Gastroesophageal sphincter (tissue), 4 donors: ENCODE data around the gene STX2. TPM values are rescaled to one million over a fixed set of nuclear protein-coding genes. Genes with fewer than 3 reads are reported as not detected.

Experiments
- ATAC-seq: fragments of 150-250 bp; one replicate; pipeline ENCODE4 v1.9.1; 2016; ENCODE audit warnings: mild to moderate bottlenecking, moderate library complexity
- H3K27ac ChIP-seq, 4 donors: fragments of 200-600 bp; sonication (generic) in 3 of 4; 1 replicate in 3 of 4; 2 replicates in 1 of 4; pipeline ENCODE4 v1.5.1; 2016 to 2019
- H3K27me3 ChIP-seq: fragments of 200-600 bp; sonication (generic); one replicate; pipeline ENCODE4 v1.5.1; 2019
- H3K36me3 ChIP-seq, 2 donors: fragments of 200-600 bp; sonication (generic); one replicate each; pipeline ENCODE4 v1.5.1; 2019; ENCODE audit warnings: control low read depth in 1 of 2
- H3K4me1 ChIP-seq, 3 donors: fragments of 200-600 bp; sonication (generic); 1 replicate in 2 of 3; 2 replicates in 1 of 3; pipeline ENCODE4 v1.5.1; 2016 to 2019; ENCODE audit warnings: control low read depth in 2 of 3
- H3K4me3 ChIP-seq, 2 donors: fragments of 200-600 bp; sonication (generic); one replicate each; pipeline ENCODE4 v1.5.1; 2019; ENCODE audit warnings: mild to moderate bottlenecking in 1 of 2, moderate library complexity in 1 of 2
- H3K9me3 ChIP-seq, 3 donors: fragments of 200-600 bp; sonication (generic); one replicate each; pipeline ENCODE4 v1.5.1; 2017 to 2019; ENCODE audit warnings: control low read depth in 2 of 3
- CTCF ChIP-seq, 4 experiments: fragments of 200-600 bp in 2 of 4; fragments of 450-650 bp in 2 of 4; sonication (generic) in 1 of 4; IDR thresholded peaks; one replicate each; pipeline ENCODE4 v1.5.1; 2017 to 2019; ENCODE audit warnings: antibody characterized with exemption in 4 of 4, mild to moderate bottlenecking in 2 of 4, moderate library complexity in 2 of 4
- EP300 ChIP-seq: sonication (generic); formaldehyde crosslinking; IDR thresholded peaks from one replicate; pipeline ENCODE4 v1.6.1; 2017; ENCODE audit warnings: antibody characterized with exemption, mild to moderate bottlenecking
- POLR2A ChIP-seq, 2 donors: fragments of 450-650 bp; IDR thresholded peaks; one replicate each; pipeline ENCODE4 v1.6.1; 2017; ENCODE audit warnings: antibody characterized with exemption in 2 of 2, mild to moderate bottlenecking in 2 of 2, moderate library complexity in 1 of 2
- POLR2AphosphoS5 ChIP-seq: sonication (generic); formaldehyde crosslinking; IDR thresholded peaks from one replicate; pipeline ENCODE4 v1.6.1; 2017; ENCODE audit warnings: antibody characterized with exemption
- WGBS, 2 donors: methylation state at CpG; one replicate each; pipeline ENCODE4 v1.1.5; 2018; ENCODE audit warnings: low coverage in 1 of 2; 5-methylcytosine and 5-hydroxymethylcytosine counted together
- total RNA-seq, 4 donors: library from RNA; depleted of rRNA; stranded (reverse); fragments of >200 nt; gene quantifications; one replicate each; pipeline ENCODE4 v1.1.0, GENCODE V29; 2016

Gene STX2
- total RNA-seq, 4 donors from 2014 or later, result 41.6 to 77.5 (median 54.3) TPM

- H3K4me3 ChIP-seq, result no peak overlapping the region
- peaks cover 0 to 5% (median 0%) of the 10 kb centered on the region in 3 donors for H3K4me1 ChIP-seq
- no peak for ATAC-seq
- H3K27me3 ChIP-seq, result no peaks in the 10 kb centered on the region
- no peaks in the 10 kb centered on the region for H3K9me3 ChIP-seq
- TF ChIP-seq EP300 (no peak), CTCF (IDR thresholded peaks at IDR 0.05) (no peak), POLR2A (IDR thresholded peaks at IDR 0.05) (no peak), POLR2AphosphoS5 (no peak)
- H3K27ac ChIP-seq, result no peak overlapping the region
- peaks cover 0 to 51% of the 10 kb centered on the region in 2 donors for H3K36me3 ChIP-seq
- 74 to 93% methylated on average over 3 to 5 of the region's 10 CpGs for WGBS, 2 donors
Observed at GRCh38 chr12:130813436-130813835, 25.6 kb downstream of the STX2 start.

- Histone ChIP-seq H3K36me3 (peaks cover 0 to 82% of the 10 kb centered on the region in 2 donors), H3K9me3 (no peaks in the 10 kb centered on the region), H3K4me1 (no peaks in the 10 kb centered on the region), H3K4me3 (no peak overlapping the region), H3K27me3 (no peaks in the 10 kb centered on the region), H3K27ac (no peak overlapping the region)
- WGBS, 2 donors, result 83 to 100% methylated on average over 3 to 6 of the region's 6 CpGs
- TF ChIP-seq EP300 (no peak), POLR2AphosphoS5 (no peak), CTCF (IDR thresholded peaks at IDR 0.05) (no peak), POLR2A (IDR thresholded peaks at IDR 0.05) (no peak)
- no peak for ATAC-seq
Observed at GRCh38 chr12:130809791-130810190, 29.3 kb downstream of the STX2 start.

- no peak for TF ChIP-seq EP300
- no peak for TF ChIP-seq POLR2AphosphoS5
Observed at GRCh38 chr12:130807309-130807708, 31.7 kb downstream of the STX2 start.

GRCh38 chr12:130806574-130806973, 32.5 kb downstream of the STX2 start:
- no peaks in the 10 kb centered on the region for H3K27me3 ChIP-seq
- WGBS, 2 donors, result 89 to 92% methylated on average over 3 to 4 of the region's 7 CpGs
- H3K4me3 ChIP-seq, result no peak overlapping the region
- no peaks in the 10 kb centered on the region for H3K9me3 ChIP-seq
- no peak for ATAC-seq
- H3K4me1 ChIP-seq, result no peaks in the 10 kb centered on the region
- H3K27ac ChIP-seq, result no peak overlapping the region
- TF ChIP-seq POLR2A (IDR thresholded peaks at IDR 0.05), result no peak
- TF ChIP-seq CTCF (IDR thresholded peaks at IDR 0.05), result no peak
- TF ChIP-seq POLR2AphosphoS5, result no peak
- no peak for TF ChIP-seq EP300
- peaks cover 0 to 91% of the 10 kb centered on the region in 2 donors for H3K36me3 ChIP-seq

More at GRCh38 chr12:130807309-130807708, 31.7 kb downstream of the STX2 start:
- H3K27me3 ChIP-seq, result no peaks in the 10 kb centered on the region
- H3K4me3 ChIP-seq, result no peak overlapping the region
- no peaks in the 10 kb centered on the region for H3K9me3 ChIP-seq
- 92 to 100% methylated on average over 2 to 13 of the region's 18 CpGs for WGBS, 2 donors
- no peak overlapping the region for H3K27ac ChIP-seq
- no peaks in the 10 kb centered on the region for H3K4me1 ChIP-seq
- H3K36me3 ChIP-seq, result peaks cover 0 to 91% of the 10 kb centered on the region in 2 donors
- ATAC-seq, result no peak

DNA sequence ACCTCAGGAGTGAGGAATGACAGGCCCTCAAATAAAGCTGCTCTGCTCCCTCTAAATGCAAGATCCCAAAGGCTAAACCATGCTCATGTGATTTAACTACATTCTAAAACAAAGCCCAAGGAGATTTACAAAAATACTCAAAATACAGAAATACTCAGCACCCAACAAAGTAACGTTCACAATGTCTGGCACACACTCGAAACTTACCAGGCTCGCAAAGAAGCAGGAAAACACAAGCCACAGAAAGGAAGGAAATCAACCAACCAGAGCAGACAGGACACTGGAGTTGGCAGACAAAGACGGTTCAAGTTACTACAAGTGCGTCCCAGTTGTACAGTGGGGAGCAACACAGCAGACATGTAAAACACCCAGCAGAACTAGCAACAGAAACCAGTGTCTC, 33.4 kb downstream of the STX2 start:
- Histone ChIP-seq H3K4me3 (no peak overlapping the region), H3K27ac (no peak overlapping the region), H3K4me1 (no peaks in the 10 kb centered on the region), H3K27me3 (no peaks in the 10 kb centered on the region), H3K9me3 (no peaks in the 10 kb centered on the region), H3K36me3 (peaks cover 0 to 97% of the 10 kb centered on the region in 2 donors)
- no peak for ATAC-seq
- WGBS, 2 donors, result 88 to 95% methylated on average over 3 to 5 of the region's 5 CpGs
- no peak for TF ChIP-seq CTCF (IDR thresholded peaks at IDR 0.05)
- no peak for TF ChIP-seq POLR2AphosphoS5
- no peak for TF ChIP-seq POLR2A (IDR thresholded peaks at IDR 0.05)
- no peak for TF ChIP-seq EP300
